HCT116 (cell line): ENCODE data around the gene PPP1R12B.
"Not testable (repeated sequence)": the region's sequence is repeated elsewhere in the genome, so short reads cannot be mapped to it uniquely, and the experiment has no call there.

Experiments
- CEBPB ChIP-seq: IDR thresholded peaks from 2 replicates; pipeline ENCODE4 v1.6.1; 2012; ENCODE audit warnings: low read depth
- CTCF ChIP-seq, 3 experiments: fragments of 200-600 bp in 1 of 3; sonication (generic) in 1 of 3; IDR thresholded peaks in 2 of 3; conservative IDR thresholded peaks in 1 of 3; 2 replicates each; pipeline ENCODE4 v1.5.1; 2012 to 2017; ENCODE audit warnings: low read depth in 2 of 3, low read length in 2 of 3, antibody characterized with exemption in 1 of 3, borderline replicate concordance in 1 of 3, control low read depth in 1 of 3, mild to moderate bottlenecking in 1 of 3, mixed read lengths in 1 of 3, mixed run types in 1 of 3, moderate library complexity in 1 of 3; ENCODE audit not compliant: insufficient read depth in 1 of 3
- EGR1 ChIP-seq: IDR thresholded peaks from 2 replicates; pipeline ENCODE4 v1.6.1; 2012; ENCODE audit warnings: low read depth
- POLR2A ChIP-seq: IDR thresholded peaks from 2 replicates; pipeline ENCODE4 v1.7.0; 2011; ENCODE audit warnings: borderline replicate concordance; ENCODE audit not compliant: insufficient read depth, insufficient read length; ENCODE audit errors: extremely low read depth
- POLR2AphosphoS5 ChIP-seq: IDR thresholded peaks from 2 replicates; pipeline ENCODE4 v1.6.1; 2011; ENCODE audit warnings: mild to moderate bottlenecking, low read depth, low read length, moderate library complexity
- RAD21 ChIP-seq: IDR thresholded peaks from 2 replicates; pipeline ENCODE4 v1.6.1; 2012; ENCODE audit warnings: low read depth, mild to moderate bottlenecking
- REST ChIP-seq: IDR thresholded peaks from 2 replicates; pipeline ENCODE4 v1.6.1; 2012; ENCODE audit warnings: low read depth
- YY1 ChIP-seq: IDR thresholded peaks from 2 replicates; pipeline ENCODE4 v1.6.1; 2011; ENCODE audit warnings: low read length, low read depth, moderate library complexity, mild to moderate bottlenecking; ENCODE audit not compliant: insufficient replicate concordance; ENCODE audit errors: extremely low read depth

DNA sequence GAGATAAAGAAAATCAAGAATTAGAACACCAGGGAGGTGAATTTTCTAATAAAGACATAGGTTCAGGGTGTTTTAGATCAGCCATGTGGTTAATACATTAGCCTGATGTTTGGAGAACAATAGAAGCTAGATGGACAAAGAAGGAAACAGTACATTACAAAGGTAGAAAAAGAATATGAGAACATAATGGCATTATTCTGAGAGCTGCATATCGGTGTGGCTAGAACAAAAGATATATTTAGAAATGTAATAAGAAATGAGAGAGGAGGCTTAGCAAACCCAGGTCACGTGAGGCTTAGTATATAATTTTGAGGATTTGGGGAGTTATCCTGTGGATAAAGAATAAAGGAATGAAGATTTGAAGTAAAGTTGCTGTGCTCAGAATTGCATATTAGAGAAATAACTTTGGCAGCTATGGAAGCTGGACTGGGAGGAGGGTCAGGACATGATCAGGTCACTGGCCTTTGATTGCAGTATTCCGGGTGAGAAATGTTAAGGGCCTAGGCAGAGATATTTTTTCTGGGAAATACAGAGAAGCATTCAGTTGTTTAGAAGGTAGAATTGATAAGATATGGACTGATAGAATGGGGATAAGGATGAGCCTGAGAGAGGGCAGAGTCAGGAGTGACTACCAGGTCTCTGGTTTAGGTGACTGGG, 197.3 kb downstream of the PPP1R12B start:
- TF ChIP-seq CEBPB; POLR2AphosphoS5; CTCF (IDR thresholded peaks at IDR 0.05 in 2 of 3, conservative IDR thresholded peaks at IDR 0.05 in 1 of 3; ENCODE audit: borderline replicate concordance in 1 of 3, insufficient read depth in 1 of 3, low read depth in 2 of 3, low read length in 2 of 3); YY1; POLR2A; EGR1; RAD21; REST: not testable (repeated sequence)
